Gastroesophageal sphincter (tissue), 4 donors: ENCODE results near the gene SCAMP2. TPM values are rescaled to one million over a fixed set of nuclear protein-coding genes. Genes with fewer than 3 reads are reported as not detected.
A peak's percentile ranks its signal among the peaks of the same experiment; 100 is the strongest.

Experiments
- ATAC-seq: fragments of 150-250 bp; one replicate; pipeline ENCODE4 v1.9.1; 2016; ENCODE audit warnings: mild to moderate bottlenecking, moderate library complexity
- H3K27ac ChIP-seq, 4 donors: fragments of 200-600 bp; sonication (generic) in 3 of 4; 1 replicate in 3 of 4; 2 replicates in 1 of 4; pipeline ENCODE4 v1.5.1; 2016 to 2019
- H3K27me3 ChIP-seq: fragments of 200-600 bp; sonication (generic); one replicate; pipeline ENCODE4 v1.5.1; 2019
- H3K36me3 ChIP-seq, 2 donors: fragments of 200-600 bp; sonication (generic); one replicate each; pipeline ENCODE4 v1.5.1; 2019; ENCODE audit warnings: control low read depth in 1 of 2
- H3K4me1 ChIP-seq, 3 donors: fragments of 200-600 bp; sonication (generic); 1 replicate in 2 of 3; 2 replicates in 1 of 3; pipeline ENCODE4 v1.5.1; 2016 to 2019; ENCODE audit warnings: control low read depth in 2 of 3
- H3K4me3 ChIP-seq, 2 donors: fragments of 200-600 bp; sonication (generic); one replicate each; pipeline ENCODE4 v1.5.1; 2019; ENCODE audit warnings: mild to moderate bottlenecking in 1 of 2, moderate library complexity in 1 of 2
- H3K9me3 ChIP-seq, 3 donors: fragments of 200-600 bp; sonication (generic); one replicate each; pipeline ENCODE4 v1.5.1; 2017 to 2019; ENCODE audit warnings: control low read depth in 2 of 3
- CTCF ChIP-seq, 4 experiments: fragments of 200-600 bp in 2 of 4; fragments of 450-650 bp in 2 of 4; sonication (generic) in 1 of 4; IDR thresholded peaks; one replicate each; pipeline ENCODE4 v1.5.1; 2017 to 2019; ENCODE audit warnings: antibody characterized with exemption in 4 of 4, mild to moderate bottlenecking in 2 of 4, moderate library complexity in 2 of 4
- EP300 ChIP-seq: sonication (generic); formaldehyde crosslinking; IDR thresholded peaks from one replicate; pipeline ENCODE4 v1.6.1; 2017; ENCODE audit warnings: antibody characterized with exemption, mild to moderate bottlenecking
- POLR2A ChIP-seq, 2 donors: fragments of 450-650 bp; IDR thresholded peaks; one replicate each; pipeline ENCODE4 v1.6.1; 2017; ENCODE audit warnings: antibody characterized with exemption in 2 of 2, mild to moderate bottlenecking in 2 of 2, moderate library complexity in 1 of 2
- POLR2AphosphoS5 ChIP-seq: sonication (generic); formaldehyde crosslinking; IDR thresholded peaks from one replicate; pipeline ENCODE4 v1.6.1; 2017; ENCODE audit warnings: antibody characterized with exemption
- WGBS, 2 donors: methylation state at CpG; one replicate each; pipeline ENCODE4 v1.1.5; 2018; ENCODE audit warnings: low coverage in 1 of 2; 5-methylcytosine and 5-hydroxymethylcytosine counted together
- total RNA-seq, 4 donors: library from RNA; depleted of rRNA; stranded (reverse); fragments of >200 nt; gene quantifications; one replicate each; pipeline ENCODE4 v1.1.0, GENCODE V29; 2016

The SCAMP2 gene
- total RNA-seq, 4 donors from 2014 or later = 45.6 to 111 (median 72.1) TPM

- TF ChIP-seq POLR2AphosphoS5 (no peak), POLR2A (IDR thresholded peaks at IDR 0.05) (no peak), CTCF (IDR thresholded peaks at IDR 0.05) (no peak), EP300 (no peak)
- H3K9me3 ChIP-seq = no peaks in the 10 kb centered on the region
- peak; percentile 19 for ATAC-seq
- H3K27me3 ChIP-seq = no peaks in the 10 kb centered on the region
- H3K27ac ChIP-seq = peak overlapping the region; percentile 61 to 96 (median 94)
- H3K4me3 ChIP-seq = no peak overlapping the region
- H3K36me3 ChIP-seq = no peaks in the 10 kb centered on the region
- peaks cover 2 to 76% (median 54%) of the 10 kb centered on the region in 3 donors for H3K4me1 ChIP-seq
Observed at GRCh38 chr15:74869372-74869725, 3.8 kb downstream of the SCAMP2 start.

- Histone ChIP-seq H3K9me3 (no peaks in the 10 kb centered on the region), H3K4me3 (no peak overlapping the region), H3K36me3 (no peaks in the 10 kb centered on the region), H3K27me3 (no peaks in the 10 kb centered on the region), H3K4me1 (peaks cover 2 to 83% (median 54%) of the 10 kb centered on the region in 3 donors), H3K27ac (peak overlapping the region in 3 of 4 donors; percentile 94 to 96 (median 95))
- WGBS, 2 donors = 53 to 62% methylated on average over 2 to 5 of the region's 6 CpGs
- TF ChIP-seq CTCF (IDR thresholded peaks at IDR 0.05) = no peak
- TF ChIP-seq EP300 = no peak
- TF ChIP-seq POLR2AphosphoS5 = no peak
- TF ChIP-seq POLR2A (IDR thresholded peaks at IDR 0.05) = no peak
- no peak for ATAC-seq
Observed at GRCh38 chr15:74868059-74868458, 5.1 kb downstream of the SCAMP2 start.

GRCh38 chr15:74867466-74868038, 5.6 kb downstream of the SCAMP2 start:
- Histone ChIP-seq H3K27me3 (no peaks in the 10 kb centered on the region), H3K4me3 (no peak overlapping the region), H3K4me1 (peaks cover 2 to 85% (median 54%) of the 10 kb centered on the region in 3 donors), H3K36me3 (no peaks in the 10 kb centered on the region), H3K27ac (peak overlapping the region in 3 of 4 donors; percentile 94 to 96 (median 95)), H3K9me3 (no peaks in the 10 kb centered on the region)
- no peak for ATAC-seq
- WGBS, 2 donors = 17 to 25% methylated on average over 1 of the region's 1 CpG
- TF ChIP-seq CTCF (IDR thresholded peaks at IDR 0.05) (no peak), EP300 (no peak), POLR2A (IDR thresholded peaks at IDR 0.05) (no peak), POLR2AphosphoS5 (no peak)

- 56 to 68% methylated on average over 2 to 3 of the region's 6 CpGs for WGBS, 2 donors
- Histone ChIP-seq H3K9me3 (no peaks in the 10 kb centered on the region), H3K27ac (peak overlapping the region in 2 of 4 donors; percentile 35 to 66), H3K4me3 (no peak overlapping the region), H3K27me3 (no peaks in the 10 kb centered on the region), H3K4me1 (peaks cover under 1 to 70% (median 43%) of the 10 kb centered on the region in 3 donors), H3K36me3 (no peaks in the 10 kb centered on the region)
- no peak for ATAC-seq
- TF ChIP-seq POLR2AphosphoS5 = no peak
Observed at GRCh38 chr15:74866090-74866489, 7.1 kb downstream of the SCAMP2 start.

- Histone ChIP-seq H3K27me3 (no peaks in the 10 kb centered on the region), H3K36me3 (no peaks in the 10 kb centered on the region), H3K4me1 (peaks cover 0 to 62% (median 37%) of the 10 kb centered on the region in 3 donors), H3K4me3 (no peak overlapping the region), H3K27ac (no peak overlapping the region), H3K9me3 (no peaks in the 10 kb centered on the region)
- no peak for ATAC-seq
- TF ChIP-seq POLR2AphosphoS5 (no peak), POLR2A (IDR thresholded peaks at IDR 0.05) (no peak), EP300 (no peak), CTCF (IDR thresholded peaks at IDR 0.05) (no peak)
- WGBS, 2 donors = 70 to 96% methylated on average over 2 of the region's 2 CpGs
Observed at GRCh38 chr15:74865316-74865715, 7.8 kb downstream of the SCAMP2 start.
